CD14-positive monocyte (primary cell): ENCODE measurements around the gene FLYWCH2. TPM values are rescaled to one million over a fixed set of nuclear protein-coding genes. Genes with fewer than 3 reads are reported as not detected.

ENCODE experiments used
- DNase-seq, 3 donors: peaks; one replicate each; pipeline ENCODE4 v3.0.0-alpha.2; 2011 to 2022
- H2AFZ ChIP-seq: 2 replicates; pipeline ENCODE4 v1.6.0; 2012; ENCODE audit warnings: mild to moderate bottlenecking, low read depth, low read length, inconsistent platforms; ENCODE audit not compliant: insufficient read depth, poor library complexity, severe bottlenecking
- H3K27ac ChIP-seq, 2 donors: 1 replicate in 1 of 2; 2 replicates in 1 of 2; pipeline ENCODE4 v1.5.1; 2012 to 2013; ENCODE audit warnings: low read length in 2 of 2, control low read depth in 1 of 2, inconsistent platforms in 1 of 2, low read depth in 1 of 2, mild to moderate bottlenecking in 1 of 2
- H3K27me3 ChIP-seq, 2 donors: one replicate each; pipeline versions ENCODE4 v1.6.0 to v1.6.1; 2011 to 2013; ENCODE audit warnings: low read length in 2 of 2; ENCODE audit not compliant: control insufficient read depth in 2 of 2, insufficient read depth in 2 of 2
- H3K36me3 ChIP-seq, 2 donors: replicated peaks in 1 of 2; 1 replicate in 1 of 2; 2 replicates in 1 of 2; pipeline versions ENCODE4 v1.5.1 to v1.6.1; 2012 to 2013; ENCODE audit warnings: low read length in 2 of 2, control low read depth in 1 of 2, inconsistent platforms in 1 of 2, mild to moderate bottlenecking in 1 of 2; ENCODE audit not compliant: insufficient read depth in 2 of 2, control insufficient read depth in 1 of 2
- H3K4me1 ChIP-seq, 2 donors: 1 replicate in 1 of 2; 2 replicates in 1 of 2; pipeline versions ENCODE4 v1.5.1 to v1.6.1; 2012 to 2013; ENCODE audit warnings: low read length in 2 of 2, control low read depth in 1 of 2, inconsistent platforms in 1 of 2, mild to moderate bottlenecking in 1 of 2, moderate library complexity in 1 of 2; ENCODE audit not compliant: insufficient read depth in 2 of 2, control insufficient read depth in 1 of 2
- H3K4me2 ChIP-seq: replicated peaks from 2 replicates; pipeline ENCODE3; 2012; ENCODE audit warnings: low read length, moderate library complexity, mild to moderate bottlenecking; ENCODE audit not compliant: poor library complexity, severe bottlenecking; ENCODE audit errors: extremely low read depth
- H3K4me3 ChIP-seq, 3 experiments: fragments of 200-600 bp in 1 of 3; sonication (generic) in 1 of 3; replicated peaks in 1 of 3; 1 replicate in 2 of 3; 2 replicates in 1 of 3; pipeline ENCODE4 v1.5.1; 2011 to 2013; ENCODE audit warnings: low read length in 3 of 3, mild to moderate bottlenecking in 3 of 3, control low read depth in 2 of 3, low read depth in 2 of 3, inconsistent platforms in 1 of 3, moderate library complexity in 1 of 3
- H3K79me2 ChIP-seq: 2 replicates; pipeline ENCODE4 v1.6.0; 2012; ENCODE audit warnings: mild to moderate bottlenecking, control low read depth, inconsistent platforms, low read length, moderate library complexity; ENCODE audit not compliant: insufficient read depth
- H3K9ac ChIP-seq: 2 replicates; pipeline ENCODE4 v1.6.0; 2017; ENCODE audit warnings: low read length, mild to moderate bottlenecking; ENCODE audit not compliant: insufficient read depth, poor library complexity, severe bottlenecking
- H3K9me3 ChIP-seq, 2 donors: replicated peaks in 1 of 2; 1 replicate in 1 of 2; 2 replicates in 1 of 2; pipeline versions ENCODE4 v1.5.1 to v1.6.1; 2012 to 2013; ENCODE audit warnings: low read length in 2 of 2, control low read depth in 1 of 2; ENCODE audit not compliant: control insufficient read depth in 1 of 2, insufficient read depth in 1 of 2
- H4K20me1 ChIP-seq: 2 replicates; pipeline ENCODE4 v1.6.0; 2012; ENCODE audit warnings: mild to moderate bottlenecking, low read length, control low read depth, moderate library complexity; ENCODE audit not compliant: insufficient read depth
- H3K27ac Mint-ChIP-seq, 7 donors: one replicate each; pipeline ENCODE4 v1.8.0; 2020; ENCODE audit warnings: mild to moderate bottlenecking in 7 of 7, mixed read lengths in 7 of 7, moderate library complexity in 6 of 7, inconsistent platforms in 2 of 7
- H3K27me3 Mint-ChIP-seq, 3 donors: one replicate each; pipeline ENCODE4 v1.8.0; 2021 to 2022; ENCODE audit warnings: low read depth in 3 of 3, mild to moderate bottlenecking in 3 of 3, mixed read lengths in 3 of 3, moderate library complexity in 3 of 3, inconsistent platforms in 1 of 3
- H3K36me3 Mint-ChIP-seq, 2 donors: one replicate each; pipeline ENCODE4 v1.8.0; 2020; ENCODE audit warnings: mixed read lengths in 2 of 2, inconsistent platforms in 1 of 2, mild to moderate bottlenecking in 1 of 2
- H3K4me1 Mint-ChIP-seq: one replicate; pipeline ENCODE4 v1.8.0; 2020; ENCODE audit warnings: mild to moderate bottlenecking, mixed read lengths
- H3K4me3 Mint-ChIP-seq, 2 donors: one replicate each; pipeline ENCODE4 v1.8.0; 2020; ENCODE audit warnings: mild to moderate bottlenecking in 2 of 2, mixed read lengths in 2 of 2, moderate library complexity in 1 of 2
- H3K9me3 Mint-ChIP-seq, 7 donors: one replicate each; pipeline ENCODE4 v1.8.0; 2020 to 2022; ENCODE audit warnings: mixed read lengths in 7 of 7, mild to moderate bottlenecking in 6 of 7, moderate library complexity in 6 of 7, inconsistent platforms in 2 of 7
- WGBS: methylation state at CpG from one replicate; pipeline ENCODE4 v1.1.5; 2013; ENCODE audit warnings: missing lambda C conversion rate; ENCODE audit not compliant: insufficient coverage; 5-methylcytosine and 5-hydroxymethylcytosine counted together
- intact Hi-C, 2 donors: fragments of 100-400 bp; cut with micrococcal nuclease; formaldehyde crosslinking; loops; one replicate each; pipeline versions ENCODE4 v1.15.0 to v1.15.1; 2023
- polyA plus RNA-seq, 3 donors: library from polyadenylated mRNA; depleted of rRNA in 1 of 3; unstranded in 2 of 3; stranded (reverse) in 1 of 3; fragments of 300-500 nt in 2 of 3; fragments of >200 nt in 1 of 3; fragmentation: Illumina TruSeq in 2 of 3; gene quantifications; 1 replicate in 2 of 3; 2 replicates in 1 of 3; pipeline ENCODE4 v1.2.3, GENCODE V29; 2012 to 2021
- TF ChIP-seq, protein P1 (sequence below): fragments of 200-600 bp; IDR thresholded peaks from one replicate; pipeline ENCODE4 v1.8.0; 2022; ENCODE audit warnings: antibody characterized with exemption, mild to moderate bottlenecking

FLYWCH2 gene
- polyA plus RNA-seq, 3 donors = 10.9 to 14.8 (median 12.7) TPM

DNA sequence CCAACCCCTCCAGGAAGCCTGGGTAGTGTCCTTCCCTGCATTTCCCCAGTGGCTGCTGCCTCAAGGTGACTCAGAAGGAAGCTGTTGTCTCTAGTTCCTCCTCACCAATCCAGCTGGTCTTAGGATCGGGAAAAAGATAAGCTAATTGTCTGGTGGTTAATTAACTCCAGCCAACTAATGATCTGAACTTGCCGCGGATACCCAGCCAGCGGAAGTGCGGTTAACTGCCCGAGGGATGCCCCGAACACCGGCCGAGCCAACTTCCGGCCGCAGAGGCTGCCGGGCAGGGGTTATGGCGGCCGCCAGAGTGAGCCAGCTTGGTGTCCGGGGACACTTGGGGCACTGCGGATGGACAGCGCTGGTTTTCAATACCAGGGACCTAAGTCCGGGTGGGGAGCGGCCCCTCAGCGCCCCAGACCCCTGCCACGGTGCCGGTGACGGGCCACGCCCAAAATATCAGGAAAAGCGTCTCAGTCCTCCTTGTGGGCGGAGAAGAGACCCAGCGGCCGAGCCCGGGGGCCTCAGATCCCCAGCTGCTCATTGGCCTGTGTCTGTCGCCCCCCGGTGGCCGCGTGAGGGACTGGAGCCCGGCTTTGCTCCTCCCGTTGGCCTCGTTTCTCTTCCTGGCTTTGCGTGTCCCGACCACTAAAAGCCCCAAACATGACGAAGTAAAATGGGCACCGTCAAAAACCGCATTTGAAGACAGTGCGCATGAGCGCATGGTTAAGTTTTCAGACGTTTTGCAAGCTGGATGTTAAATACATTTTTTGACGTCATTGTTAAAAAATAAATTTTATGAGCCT lies 14.8 kb upstream of the FLYWCH2 start:
- 0% methylated on average over 38 of the region's 45 CpGs for WGBS
- Histone ChIP-seq H3K9me3 (no peaks in the 10 kb centered on the region), H3K9ac (peak overlapping the region; percentile 74), H4K20me1 (no peaks in the 10 kb centered on the region), H3K27ac (peak overlapping the region; percentile 88 to 90), H3K4me3 (peak overlapping the region; percentile 39 to 77 (median 64)), H3K4me1 (peaks cover 15% of the 10 kb centered on the region in 2 donors), H3K4me2 (peak overlapping the region; percentile 78), H3K27me3 (no peaks in the 10 kb centered on the region), H3K79me2 (no peaks in the 10 kb centered on the region), H3K36me3 (no peaks in the 10 kb centered on the region), H2AFZ (peak overlapping the region; percentile 93)
- H3K4me3 Mint-ChIP-seq = peak overlapping the region; percentile 89 to 93
- H3K27me3 Mint-ChIP-seq = peaks cover 5 to 8% (median 6%) of the 10 kb centered on the region in 3 donors
- intact Hi-C loops = loop anchor here in 1 of 2 donors (1.0 kb wide), 1 partner anchor 29 kb away; no protein-coding TSS in a partner anchor
- TF ChIP-seq, protein P1, sequence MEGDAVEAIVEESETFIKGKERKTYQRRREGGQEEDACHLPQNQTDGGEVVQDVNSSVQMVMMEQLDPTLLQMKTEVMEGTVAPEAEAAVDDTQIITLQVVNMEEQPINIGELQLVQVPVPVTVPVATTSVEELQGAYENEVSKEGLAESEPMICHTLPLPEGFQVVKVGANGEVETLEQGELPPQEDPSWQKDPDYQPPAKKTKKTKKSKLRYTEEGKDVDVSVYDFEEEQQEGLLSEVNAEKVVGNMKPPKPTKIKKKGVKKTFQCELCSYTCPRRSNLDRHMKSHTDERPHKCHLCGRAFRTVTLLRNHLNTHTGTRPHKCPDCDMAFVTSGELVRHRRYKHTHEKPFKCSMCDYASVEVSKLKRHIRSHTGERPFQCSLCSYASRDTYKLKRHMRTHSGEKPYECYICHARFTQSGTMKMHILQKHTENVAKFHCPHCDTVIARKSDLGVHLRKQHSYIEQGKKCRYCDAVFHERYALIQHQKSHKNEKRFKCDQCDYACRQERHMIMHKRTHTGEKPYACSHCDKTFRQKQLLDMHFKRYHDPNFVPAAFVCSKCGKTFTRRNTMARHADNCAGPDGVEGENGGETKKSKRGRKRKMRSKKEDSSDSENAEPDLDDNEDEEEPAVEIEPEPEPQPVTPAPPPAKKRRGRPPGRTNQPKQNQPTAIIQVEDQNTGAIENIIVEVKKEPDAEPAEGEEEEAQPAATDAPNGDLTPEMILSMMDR = peak; percentile 98
- H3K4me1 Mint-ChIP-seq = peaks cover 11% of the 10 kb centered on the region
- peaks cover 0 to 1% (median 0%) of the 10 kb centered on the region in 7 donors for H3K9me3 Mint-ChIP-seq
- peak overlapping the region; percentile 95 to 96 (median 96) for H3K27ac Mint-ChIP-seq
- DNase-seq = peak; percentile 89 to 97 (median 95)
- no peaks in the 10 kb centered on the region for H3K36me3 Mint-ChIP-seq

DNA sequence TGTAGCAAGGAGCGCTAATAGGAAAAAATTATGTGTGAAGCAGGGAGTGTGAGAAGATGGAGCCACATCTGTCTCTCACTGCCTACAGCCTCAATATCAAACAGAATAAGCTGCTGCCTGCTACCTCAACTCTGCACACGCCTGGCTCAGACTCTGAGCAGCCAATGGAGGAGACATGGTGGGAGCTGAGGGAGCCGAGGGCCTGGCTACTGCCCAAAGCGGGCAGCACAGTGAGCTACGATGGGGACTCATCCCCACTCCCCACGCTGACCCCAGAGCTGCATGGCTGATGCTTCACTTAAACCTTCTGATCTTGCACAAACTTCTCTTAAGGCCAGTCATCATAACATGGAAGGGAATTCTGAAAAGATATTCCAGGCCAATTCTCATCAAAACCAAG lies 11.1 kb upstream of the FLYWCH2 start:
- H3K9me3 ChIP-seq = no peaks in the 10 kb centered on the region
- no CpG with 5 or more reads among the region's 6 CpGs for WGBS
- Mint-ChIP-seq H3K27ac (no peak overlapping the region), H3K9me3 (peaks cover 0 to 1% (median 0%) of the 10 kb centered on the region in 7 donors), H3K4me1 (peaks cover 17% of the 10 kb centered on the region), H3K36me3 (no peaks in the 10 kb centered on the region), H3K4me3 (no peak overlapping the region), H3K27me3 (peaks cover 3 to 6% (median 5%) of the 10 kb centered on the region in 3 donors)
- no peaks in the 10 kb centered on the region for H3K79me2 ChIP-seq
- DNase-seq = no peak
- no peak overlapping the region for H2AFZ ChIP-seq
- TF ChIP-seq, protein P1 = no peak
- intact Hi-C loops = loop anchor here in 1 of 2 donors (5.0 kb wide), 1 partner anchor 35 kb away; no protein-coding TSS in a partner anchor
- no peaks in the 10 kb centered on the region for H3K36me3 ChIP-seq
- H3K4me2 ChIP-seq = no peak overlapping the region
- no peaks in the 10 kb centered on the region for H3K27me3 ChIP-seq
- no peak overlapping the region for H3K9ac ChIP-seq
- peaks cover 19% of the 10 kb centered on the region in 2 donors for H3K4me1 ChIP-seq
- H4K20me1 ChIP-seq = no peaks in the 10 kb centered on the region
- H3K27ac ChIP-seq = no peak overlapping the region
- no peak overlapping the region for H3K4me3 ChIP-seq
